NB4 (cell line): ENCODE results near the gene GPATCH4.

Source experiments
- MAX ChIP-seq: IDR thresholded peaks from 2 replicates; pipeline ENCODE4 v1.6.1; 2011; ENCODE audit warnings: low read depth, low read length
- POLR2A ChIP-seq: IDR thresholded peaks from 2 replicates; pipeline ENCODE4 v1.6.1; 2011; ENCODE audit warnings: mild to moderate bottlenecking; ENCODE audit not compliant: insufficient read length; ENCODE audit errors: extremely low read depth
- TF ChIP-seq, protein P1 (sequence below): IDR thresholded peaks from one replicate; pipeline ENCODE4 v1.5.1; 2012; ENCODE audit warnings: low read depth, low read length

DNA sequence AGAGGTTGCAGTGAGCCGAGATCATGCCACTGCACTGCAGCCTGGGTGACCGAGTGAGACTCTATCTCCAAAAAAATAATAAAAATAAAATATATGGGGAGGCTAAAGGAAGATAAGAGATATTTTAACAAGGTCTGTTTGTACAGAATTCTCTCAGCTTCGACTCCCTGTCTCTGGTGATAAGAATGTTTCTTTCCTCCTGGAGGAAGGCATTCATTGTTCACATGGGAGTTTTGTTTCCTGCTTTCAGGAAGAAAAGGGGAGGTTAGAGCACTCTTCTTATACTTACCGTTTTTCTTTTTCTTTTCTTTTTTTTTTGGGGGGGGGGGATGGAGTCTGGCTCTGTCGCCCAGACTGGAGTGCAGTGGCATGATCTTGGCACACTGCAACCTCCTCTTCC lies 11.7 kb downstream of the GPATCH4 start:
- TF ChIP-seq, protein P1, sequence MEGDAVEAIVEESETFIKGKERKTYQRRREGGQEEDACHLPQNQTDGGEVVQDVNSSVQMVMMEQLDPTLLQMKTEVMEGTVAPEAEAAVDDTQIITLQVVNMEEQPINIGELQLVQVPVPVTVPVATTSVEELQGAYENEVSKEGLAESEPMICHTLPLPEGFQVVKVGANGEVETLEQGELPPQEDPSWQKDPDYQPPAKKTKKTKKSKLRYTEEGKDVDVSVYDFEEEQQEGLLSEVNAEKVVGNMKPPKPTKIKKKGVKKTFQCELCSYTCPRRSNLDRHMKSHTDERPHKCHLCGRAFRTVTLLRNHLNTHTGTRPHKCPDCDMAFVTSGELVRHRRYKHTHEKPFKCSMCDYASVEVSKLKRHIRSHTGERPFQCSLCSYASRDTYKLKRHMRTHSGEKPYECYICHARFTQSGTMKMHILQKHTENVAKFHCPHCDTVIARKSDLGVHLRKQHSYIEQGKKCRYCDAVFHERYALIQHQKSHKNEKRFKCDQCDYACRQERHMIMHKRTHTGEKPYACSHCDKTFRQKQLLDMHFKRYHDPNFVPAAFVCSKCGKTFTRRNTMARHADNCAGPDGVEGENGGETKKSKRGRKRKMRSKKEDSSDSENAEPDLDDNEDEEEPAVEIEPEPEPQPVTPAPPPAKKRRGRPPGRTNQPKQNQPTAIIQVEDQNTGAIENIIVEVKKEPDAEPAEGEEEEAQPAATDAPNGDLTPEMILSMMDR: no peak
- no peak for TF ChIP-seq POLR2A
- no peak for TF ChIP-seq MAX
